CMK (cell line): ENCODE data around the gene GLIS1.

Experiments
- DNase-seq: peaks from one replicate; pipeline ENCODE4 v3.0.0-alpha.2; 2010; ENCODE audit warnings: low read depth

GLIS1 gene

DNA sequence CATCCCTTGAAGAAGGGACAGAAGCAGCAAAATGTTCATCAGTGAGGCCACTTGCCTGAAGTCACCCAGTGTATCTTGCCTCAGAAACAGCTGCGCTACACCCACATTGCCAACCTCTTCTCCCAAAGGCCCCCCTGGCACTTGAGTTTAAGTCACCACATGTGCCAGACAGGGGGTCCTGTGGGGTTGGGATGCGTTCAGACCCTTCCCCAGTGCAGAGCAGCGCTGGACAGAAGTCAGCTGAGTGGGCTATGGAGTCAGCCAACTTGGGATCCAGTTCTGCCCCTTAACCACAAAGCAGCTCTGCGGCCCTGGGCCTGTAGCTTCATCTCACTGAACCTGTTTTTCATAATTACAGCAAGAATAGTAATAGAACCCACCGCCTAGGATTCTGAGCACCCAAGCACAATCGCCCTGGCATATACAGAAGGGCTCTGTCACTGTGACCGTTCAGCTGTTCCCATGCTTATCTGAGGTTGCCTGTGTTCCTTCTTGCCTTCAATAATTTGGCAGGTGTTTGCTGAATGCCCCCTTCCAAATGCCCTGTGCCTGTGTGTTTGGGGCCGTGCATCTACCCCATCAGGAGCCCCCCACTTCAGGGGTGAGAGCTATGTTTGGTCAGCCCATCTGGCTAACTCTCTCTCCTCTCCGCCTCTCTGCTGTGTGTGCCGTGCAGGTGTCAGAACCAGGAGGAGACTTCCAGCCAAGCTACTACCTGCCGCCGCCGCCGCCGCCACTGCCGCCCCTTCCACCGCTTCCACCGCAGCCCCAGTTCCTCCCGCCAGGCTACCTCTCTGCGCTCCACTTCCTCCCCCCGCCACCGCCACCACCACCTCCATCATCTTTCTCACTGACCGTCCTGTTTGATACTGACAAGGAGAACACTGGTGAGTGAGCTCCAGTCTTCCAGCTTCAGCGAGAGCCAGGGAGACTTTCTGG, 274.7 kb downstream of the GLIS1 start:
- no peak for DNase-seq

DNA sequence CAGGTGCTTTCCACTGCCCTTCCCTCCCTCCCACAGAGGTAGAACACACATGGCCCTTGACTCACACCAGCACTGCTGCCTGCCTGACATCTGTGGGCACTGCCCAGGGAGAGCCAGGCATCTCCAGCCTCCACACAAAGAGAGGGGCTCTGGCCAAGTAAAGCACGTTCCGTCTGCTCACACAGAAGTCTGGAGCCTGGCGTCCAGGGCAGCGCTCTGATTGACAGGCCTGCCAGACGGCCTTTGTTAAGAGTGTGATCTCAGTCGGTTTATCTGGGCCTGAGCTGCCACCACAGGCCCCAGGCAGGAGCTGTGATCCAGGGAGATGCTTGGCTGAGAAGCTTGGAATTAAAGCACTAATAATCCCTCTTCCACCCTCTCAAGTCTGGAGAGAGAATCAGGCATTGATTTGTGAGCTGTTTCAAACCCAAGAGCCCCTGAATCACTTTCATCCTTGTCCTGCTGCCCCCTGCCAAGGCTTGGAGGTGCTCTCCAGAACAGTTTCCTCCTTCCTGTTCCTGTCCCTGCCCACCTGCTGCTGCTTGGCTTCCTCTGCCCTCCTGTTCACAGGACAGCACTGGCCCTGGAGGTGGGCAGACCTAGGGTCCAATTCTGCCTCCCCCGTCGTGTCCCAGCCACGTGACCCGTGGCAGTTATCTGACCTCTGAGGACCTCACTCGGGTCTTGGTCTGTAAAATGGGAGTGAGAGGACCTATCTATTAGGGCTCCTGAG, 276.0 kb downstream of the GLIS1 start:
- no peak for DNase-seq

DNA sequence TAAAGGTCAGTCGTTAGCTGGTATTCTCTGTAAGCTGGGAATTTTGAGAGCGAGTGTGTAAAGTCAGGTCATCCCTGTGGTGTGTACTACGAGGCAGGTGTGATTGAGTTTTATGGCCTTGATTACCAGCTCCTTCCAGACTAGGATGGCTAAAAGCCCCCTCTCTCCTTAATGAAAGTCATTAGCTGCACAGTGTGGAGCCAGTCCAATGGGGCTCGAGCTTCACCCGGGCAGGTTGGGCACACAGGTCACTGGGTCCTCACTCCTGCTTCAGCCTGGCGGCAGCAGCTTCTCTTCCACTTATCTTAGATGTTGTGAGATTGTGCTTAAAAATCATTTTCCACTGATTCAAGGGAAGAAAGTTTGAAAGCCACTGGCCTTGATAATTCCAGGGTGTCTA, 276.8 kb downstream of the GLIS1 start:
- DNase-seq: no peak

DNA sequence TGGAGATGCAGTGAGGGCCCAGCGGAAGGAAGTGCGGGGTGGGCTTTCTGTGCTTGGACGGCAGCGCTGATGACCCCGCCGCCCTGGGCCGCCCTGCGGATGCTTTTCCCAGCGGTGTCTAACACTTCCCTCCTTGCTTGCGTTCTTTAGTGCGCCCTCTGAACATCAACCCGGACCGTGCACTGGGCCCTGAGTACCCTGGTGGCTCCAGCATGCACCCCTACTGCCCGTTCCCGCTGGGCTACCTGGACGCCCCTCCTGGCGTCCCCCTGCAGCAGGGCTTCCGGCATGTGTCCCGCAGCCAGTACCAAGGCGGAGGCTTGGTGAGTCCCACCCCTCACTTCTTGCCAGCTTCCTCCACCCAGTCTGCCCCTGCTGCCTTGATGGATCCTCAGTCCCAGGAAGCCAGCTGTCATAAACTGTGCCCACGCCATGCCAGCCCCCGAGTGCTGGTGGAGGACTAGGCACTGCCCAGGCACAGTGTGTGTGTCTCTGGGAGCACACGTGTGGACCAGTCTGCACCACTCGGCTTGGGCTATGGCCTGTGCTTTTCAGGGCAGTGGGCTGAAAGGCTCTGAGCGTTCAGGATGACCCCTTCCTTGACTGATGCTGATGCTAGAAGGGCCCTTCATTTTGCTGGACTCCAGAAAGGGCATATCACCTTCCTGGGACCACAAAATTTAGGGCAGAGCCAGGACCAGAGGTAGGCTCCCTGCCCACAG, 277.5 kb downstream of the GLIS1 start:
- DNase-seq: no peak

DNA sequence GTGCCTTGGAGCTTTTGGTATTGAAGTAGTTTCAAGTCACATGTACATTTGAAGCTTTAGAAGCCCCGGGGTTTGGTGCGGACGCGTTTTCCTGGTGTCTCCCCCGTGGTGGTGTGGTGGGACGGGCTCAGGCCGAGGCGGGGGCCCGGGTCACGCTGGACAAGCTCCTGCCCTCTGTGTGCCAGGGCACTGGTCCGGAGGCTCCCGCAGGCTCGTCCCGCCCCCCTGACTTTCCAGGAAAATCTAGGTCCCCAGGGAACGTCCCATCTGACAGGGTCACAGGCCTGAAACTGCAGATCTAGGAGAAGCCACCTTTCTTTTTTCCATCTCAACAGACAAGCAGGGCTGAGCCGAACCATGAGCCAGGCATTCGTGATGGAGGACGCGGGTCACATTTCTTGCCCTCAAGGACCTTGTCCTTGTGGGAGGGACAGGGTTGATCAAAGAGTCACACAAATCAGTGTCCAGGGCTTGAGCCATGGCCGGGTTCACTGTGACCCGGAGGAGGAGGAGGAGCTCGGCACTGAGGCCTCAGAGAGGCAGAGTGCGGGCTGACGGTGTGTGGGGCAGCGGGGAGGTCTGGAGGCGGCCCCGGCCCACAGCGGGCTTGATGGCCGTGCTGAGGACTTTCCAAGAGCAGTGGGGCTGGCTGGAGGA, 278.2 kb downstream of the GLIS1 start:
- DNase-seq: no peak

DNA sequence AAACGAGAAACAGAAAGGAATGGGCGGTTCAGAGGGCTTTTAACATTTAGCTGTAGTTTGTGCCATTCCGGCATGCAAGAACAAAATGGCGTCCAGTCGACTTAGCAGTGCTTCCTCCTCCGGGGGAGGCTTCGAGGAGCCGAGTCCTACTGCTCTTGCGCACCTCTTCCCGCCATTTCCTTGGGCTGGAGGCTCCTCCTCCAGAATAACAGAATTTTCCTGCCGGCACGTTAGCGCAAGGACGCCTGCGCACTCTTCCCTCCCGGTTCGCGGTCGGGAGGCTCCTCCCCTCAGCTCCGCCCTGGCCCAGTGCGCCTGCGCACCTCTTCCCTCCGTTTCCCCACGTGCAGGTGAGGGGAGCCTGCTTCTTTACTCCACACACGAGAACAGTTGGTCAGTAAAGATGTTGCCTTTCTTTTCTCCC, 278.7 kb downstream of the GLIS1 start:
- no peak for DNase-seq

DNA sequence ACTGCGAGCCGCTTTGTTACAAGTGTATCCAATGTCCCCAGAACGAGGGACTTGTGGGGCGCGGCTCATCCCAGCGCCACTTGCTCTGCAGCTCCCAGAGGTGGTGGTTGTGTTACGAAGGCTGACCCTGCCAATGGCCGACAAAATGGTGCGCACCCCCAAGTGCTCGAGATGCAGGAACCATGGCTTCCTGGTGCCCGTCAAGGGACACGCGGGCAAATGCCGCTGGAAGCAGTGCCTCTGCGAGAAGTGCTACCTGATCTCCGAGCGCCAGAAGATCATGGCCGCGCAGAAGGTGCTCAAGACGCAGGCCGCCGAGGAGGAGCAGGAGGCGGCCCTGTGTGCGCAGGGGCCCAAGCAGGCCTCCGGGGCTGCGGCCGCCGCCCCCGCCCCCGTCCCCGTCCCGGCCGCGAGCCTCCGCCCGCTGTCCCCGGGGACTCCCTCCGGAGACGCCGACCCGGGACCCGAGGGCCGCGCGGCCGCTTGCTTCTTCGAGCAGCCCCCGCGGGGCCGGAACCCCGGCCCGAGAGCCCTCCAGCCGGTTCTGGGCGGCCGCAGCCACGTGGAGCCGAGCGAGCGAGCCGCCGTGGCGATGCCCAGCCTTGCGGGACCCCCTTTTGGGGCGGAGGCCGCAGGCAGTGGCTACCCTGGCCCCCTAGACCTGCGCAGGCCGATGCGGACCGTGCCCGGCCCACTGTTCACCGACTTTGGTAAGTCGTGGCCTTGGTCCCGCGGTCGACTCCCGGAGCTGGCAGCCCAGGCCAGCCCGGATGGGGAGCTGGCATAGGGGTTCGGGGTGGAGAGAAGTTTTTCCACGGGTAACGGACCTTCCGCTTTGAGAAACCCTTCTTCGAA, 279.4 kb downstream of the GLIS1 start, which contains the start of gene DMRTB1:
DMRTB1 (plus strand) TSS at position 79 of the 855 bp plus-strand sequence; CDS start at position 134, 55 bp downstream.
- DNase-seq: no peak

DNA sequence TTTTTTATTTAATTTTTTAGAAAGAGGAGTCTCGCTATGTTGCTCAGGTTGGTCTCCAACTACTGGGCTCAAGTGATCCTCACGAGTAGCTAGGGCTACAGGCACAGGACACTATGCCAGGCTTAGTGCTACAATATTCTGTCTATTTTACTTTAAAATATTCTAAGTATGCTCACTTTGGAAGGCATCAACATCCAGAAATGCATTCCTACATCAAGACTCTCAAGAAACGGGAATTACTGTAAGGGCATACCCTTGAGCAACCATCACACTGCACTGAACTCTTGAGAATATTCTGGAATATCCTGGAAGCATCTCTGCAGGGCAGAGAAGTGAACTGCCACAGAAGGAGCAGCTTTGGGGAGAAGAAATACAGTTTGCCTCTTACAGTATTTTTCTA, 280.3 kb downstream of the GLIS1 start:
- no peak for DNase-seq
